HepG2 (cell line): Measurements from ENCODE around the gene TPX2. TPM values are rescaled to one million over a fixed set of nuclear protein-coding genes. Genes with fewer than 3 reads are reported as not detected.

Experiments used
- AGO2 ChIP-seq: fragments of 200-400 bp; formaldehyde crosslinking; optimal IDR thresholded peaks from 2 replicates; pipeline ENCODE3; 2017; ENCODE audit warnings: mild to moderate bottlenecking, low read depth, low read length, moderate library complexity
- DNMT1 ChIP-seq: sonication (generic); formaldehyde crosslinking; IDR thresholded peaks from 2 replicates; pipeline ENCODE4 v1.5.1; 2020; ENCODE audit warnings: mild to moderate bottlenecking, missing genetic modification reagents
- ESRRA ChIP-seq: sonication (generic); formaldehyde crosslinking; IDR thresholded peaks from 2 replicates; pipeline ENCODE4 v1.5.1; 2020; ENCODE audit warnings: mild to moderate bottlenecking, low read depth, missing genetic modification reagents
- SMC3 ChIP-seq: IDR thresholded peaks from 2 replicates; pipeline ENCODE4 v1.6.1; 2011; ENCODE audit warnings: low read length, improper control_type of control experiment
- SOX6 ChIP-seq, 2 experiments: fragments of 450-650 bp in 1 of 2; sonication (generic) in 1 of 2; formaldehyde crosslinking in 1 of 2; IDR thresholded peaks; 2 replicates each; pipeline versions ENCODE4 v1.4.0 to v1.6.1; 2017 to 2020; ENCODE audit warnings: antibody characterized with exemption in 1 of 2, mild to moderate bottlenecking in 1 of 2, missing genetic modification reagents in 1 of 2
- ZC3H13 ChIP-seq: sonication (generic); formaldehyde crosslinking; IDR thresholded peaks from 2 replicates; pipeline ENCODE4 v1.8.1; 2023; ENCODE audit warnings: mild to moderate bottlenecking, missing genetic modification reagents, moderate library complexity
- ZNF121 ChIP-seq: sonication (generic); formaldehyde crosslinking; IDR thresholded peaks from 2 replicates; pipeline ENCODE4 v1.5.0; 2020; ENCODE audit warnings: mild to moderate bottlenecking, missing genetic modification reagents
- ZNF207 ChIP-seq: fragments of 450-650 bp; IDR thresholded peaks from 2 replicates; pipeline ENCODE4 v1.6.1; 2016; ENCODE audit warnings: antibody characterized with exemption, borderline replicate concordance
- ZNF263 ChIP-seq: sonication (generic); formaldehyde crosslinking; IDR thresholded peaks from 2 replicates; pipeline ENCODE4 v1.4.0; 2020; ENCODE audit warnings: missing genetic modification reagents
- ZNF724P ChIP-seq: sonication (generic); formaldehyde crosslinking; IDR thresholded peaks from 2 replicates; pipeline ENCODE4 v1.8.0; 2022; ENCODE audit warnings: missing genetic modification reagents, borderline replicate concordance
- ZSCAN9 ChIP-seq: IDR thresholded peaks from 2 replicates; pipeline ENCODE4 v1.6.1; 2016; ENCODE audit warnings: borderline replicate concordance
- polyA plus RNA-seq, 8 experiments: library from polyadenylated mRNA; depleted of rRNA in 3 of 8; stranded (reverse) in 7 of 8; unstranded in 1 of 8; fragments of >200 nt; fragmentation: Illumina TruSeq in 4 of 8; extraction: Trizol in 4 of 8; gene quantifications; 2 replicates each; pipeline versions ENCODE4 v1.2.1 to v1.2.3, GENCODE V29; 2011 to 2016; ENCODE audit warnings: low read depth in 4 of 8, missing spikeins in 1 of 8, mixed read lengths in 1 of 8; ENCODE audit not compliant: insufficient read depth in 1 of 8
- total RNA-seq, 5 experiments: library from RNA; depleted of rRNA; stranded (reverse); fragments of >200 nt; fragmentation: Illumina TruSeq; extraction: Trizol; gene quantifications; 2 replicates each; pipeline ENCODE4 v1.2.3, GENCODE V29; 2016; ENCODE audit warnings: low read depth in 1 of 5
- TF ChIP-seq, protein P1 (sequence below), 2 experiments: sonication (generic) in 1 of 2; formaldehyde crosslinking in 1 of 2; IDR thresholded peaks; 2 replicates each; pipeline versions ENCODE4 v1.6.1 to v1.9.0; 2014 to 2022; ENCODE audit warnings: antibody characterized with exemption in 1 of 2, borderline replicate concordance in 1 of 2, inconsistent platforms in 1 of 2, low read depth in 1 of 2, missing genetic modification reagents in 1 of 2
- TF ChIP-seq, protein P2 (sequence below): sonication (generic); formaldehyde crosslinking; IDR thresholded peaks from 2 replicates; pipeline ENCODE4 v1.8.1; 2023; ENCODE audit warnings: mild to moderate bottlenecking, moderate library complexity, missing genetic modification reagents
- TF ChIP-seq, protein P3 (sequence below): sonication (generic); formaldehyde crosslinking; IDR thresholded peaks from 2 replicates; pipeline ENCODE4 v1.4.0; 2020; ENCODE audit warnings: missing genetic modification reagents, mild to moderate bottlenecking, borderline replicate concordance
- TF ChIP-seq, protein P4 (sequence below): IDR thresholded peaks from 2 replicates; pipeline ENCODE4 v1.6.1; 2018; ENCODE audit warnings: missing genetic modification reagents, mild to moderate bottlenecking, missing compliant biosample characterization
- TF ChIP-seq, protein P5 (sequence below): IDR thresholded peaks from 2 replicates; pipeline ENCODE4 v1.6.1; 2016; ENCODE audit warnings: mild to moderate bottlenecking

The TPX2 gene
- total and polyA plus RNA-seq, 2 of the 13 experiments (the other 11 are each of a cell fraction or from before 2014, with no cell fraction given): 34.3 to 124 TPM

DNA sequence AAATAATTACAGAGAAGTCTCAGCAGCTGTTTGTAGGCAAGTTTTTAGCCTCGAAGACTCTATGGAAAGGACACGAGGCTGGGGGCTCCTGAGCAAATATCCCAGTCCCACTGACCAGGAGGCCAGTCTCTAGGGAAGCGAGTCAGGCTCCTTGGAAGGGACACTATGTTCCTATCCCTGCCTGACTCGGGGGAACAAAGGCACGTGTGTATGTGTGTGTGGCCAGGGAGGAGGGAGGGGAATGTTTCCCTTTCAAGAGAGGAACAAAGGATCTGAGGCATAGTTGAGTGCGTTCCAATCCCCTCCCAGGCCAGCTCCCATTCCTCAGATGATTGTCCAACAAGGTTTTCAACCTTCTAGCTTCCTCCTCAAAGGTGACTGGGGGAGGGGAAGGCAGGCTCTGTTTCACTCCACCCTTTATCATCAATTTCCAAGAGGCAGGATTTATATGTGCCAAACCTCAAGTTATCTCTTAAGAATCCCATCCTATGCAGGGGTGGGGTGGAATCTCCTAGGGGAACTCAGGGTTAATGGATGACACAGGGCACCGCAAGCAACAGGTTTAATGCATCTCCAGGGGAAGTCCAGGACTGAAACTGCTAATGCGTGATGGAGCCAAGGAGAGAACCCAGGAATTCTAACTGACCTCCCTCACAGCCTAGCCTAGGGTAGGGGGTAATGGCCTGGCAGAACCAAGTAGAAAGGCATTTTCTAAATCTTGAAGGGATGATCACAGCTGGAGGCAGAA is 26.4 kb upstream of the TPX2 start (continued):
- TF ChIP-seq, protein P1, sequence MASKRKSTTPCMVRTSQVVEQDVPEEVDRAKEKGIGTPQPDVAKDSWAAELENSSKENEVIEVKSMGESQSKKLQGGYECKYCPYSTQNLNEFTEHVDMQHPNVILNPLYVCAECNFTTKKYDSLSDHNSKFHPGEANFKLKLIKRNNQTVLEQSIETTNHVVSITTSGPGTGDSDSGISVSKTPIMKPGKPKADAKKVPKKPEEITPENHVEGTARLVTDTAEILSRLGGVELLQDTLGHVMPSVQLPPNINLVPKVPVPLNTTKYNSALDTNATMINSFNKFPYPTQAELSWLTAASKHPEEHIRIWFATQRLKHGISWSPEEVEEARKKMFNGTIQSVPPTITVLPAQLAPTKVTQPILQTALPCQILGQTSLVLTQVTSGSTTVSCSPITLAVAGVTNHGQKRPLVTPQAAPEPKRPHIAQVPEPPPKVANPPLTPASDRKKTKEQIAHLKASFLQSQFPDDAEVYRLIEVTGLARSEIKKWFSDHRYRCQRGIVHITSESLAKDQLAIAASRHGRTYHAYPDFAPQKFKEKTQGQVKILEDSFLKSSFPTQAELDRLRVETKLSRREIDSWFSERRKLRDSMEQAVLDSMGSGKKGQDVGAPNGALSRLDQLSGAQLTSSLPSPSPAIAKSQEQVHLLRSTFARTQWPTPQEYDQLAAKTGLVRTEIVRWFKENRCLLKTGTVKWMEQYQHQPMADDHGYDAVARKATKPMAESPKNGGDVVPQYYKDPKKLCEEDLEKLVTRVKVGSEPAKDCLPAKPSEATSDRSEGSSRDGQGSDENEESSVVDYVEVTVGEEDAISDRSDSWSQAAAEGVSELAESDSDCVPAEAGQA (IDR thresholded peaks at IDR 0.05; ENCODE audit: low read depth): no peak
- TF ChIP-seq, protein P1 (CRISPR knock-in tag; IDR thresholded peaks at IDR 0.05; ENCODE audit: borderline replicate concordance): no peak
- peak; percentile 29; the same call in 1 of the 2 replicates for TF ChIP-seq ZC3H13 (CRISPR knock-in tag)
- TF ChIP-seq, protein P2, sequence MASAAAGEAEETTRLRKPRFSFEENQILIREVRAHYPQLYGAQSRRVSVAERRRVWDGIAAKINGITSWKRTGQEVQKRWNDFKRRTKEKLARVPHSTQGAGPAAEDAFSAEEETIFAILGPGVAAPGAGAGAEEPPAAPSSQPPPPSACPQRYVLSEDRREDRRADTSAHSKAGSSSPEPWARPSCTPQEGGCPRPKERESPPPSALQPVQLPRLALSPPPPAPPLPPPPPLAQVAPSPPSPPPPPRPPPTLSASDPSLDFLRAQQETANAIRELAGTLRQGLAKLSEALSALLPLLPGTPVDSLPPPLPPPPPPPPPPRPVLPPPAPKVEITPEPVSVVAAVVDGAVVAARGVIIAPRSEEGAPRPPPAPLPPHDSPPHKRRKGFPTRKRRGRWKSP (CRISPR knock-in tag): peak; percentile 26; the same call in 1 of the 2 replicates
- TF ChIP-seq, protein P3, sequence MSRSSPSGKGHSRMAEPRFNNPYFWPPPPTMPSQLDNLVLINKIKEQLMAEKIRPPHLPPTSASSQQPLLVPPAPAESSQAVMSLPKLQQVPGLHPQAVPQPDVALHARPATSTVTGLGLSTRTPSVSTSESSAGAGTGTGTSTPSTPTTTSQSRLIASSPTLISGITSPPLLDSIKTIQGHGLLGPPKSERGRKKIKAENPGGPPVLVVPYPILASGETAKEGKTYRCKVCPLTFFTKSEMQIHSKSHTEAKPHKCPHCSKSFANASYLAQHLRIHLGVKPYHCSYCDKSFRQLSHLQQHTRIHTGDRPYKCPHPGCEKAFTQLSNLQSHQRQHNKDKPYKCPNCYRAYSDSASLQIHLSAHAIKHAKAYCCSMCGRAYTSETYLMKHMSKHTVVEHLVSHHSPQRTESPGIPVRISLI: 0 out of 2 replicates have a peak, but pooled peaks have one; percentile 14
- TF ChIP-seq AGO2: no peak
- TF ChIP-seq SMC3: 0 out of 2 replicates have a peak, but pooled peaks have one; percentile 20
- TF ChIP-seq, protein P4, sequence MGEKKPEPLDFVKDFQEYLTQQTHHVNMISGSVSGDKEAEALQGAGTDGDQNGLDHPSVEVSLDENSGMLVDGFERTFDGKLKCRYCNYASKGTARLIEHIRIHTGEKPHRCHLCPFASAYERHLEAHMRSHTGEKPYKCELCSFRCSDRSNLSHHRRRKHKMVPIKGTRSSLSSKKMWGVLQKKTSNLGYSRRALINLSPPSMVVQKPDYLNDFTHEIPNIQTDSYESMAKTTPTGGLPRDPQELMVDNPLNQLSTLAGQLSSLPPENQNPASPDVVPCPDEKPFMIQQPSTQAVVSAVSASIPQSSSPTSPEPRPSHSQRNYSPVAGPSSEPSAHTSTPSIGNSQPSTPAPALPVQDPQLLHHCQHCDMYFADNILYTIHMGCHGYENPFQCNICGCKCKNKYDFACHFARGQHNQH (CRISPR knock-in tag): peak; percentile 77; the same call in 1 of the 2 replicates
- no peak for TF ChIP-seq ZNF207
- TF ChIP-seq ESRRA: 0 out of 2 replicates have a peak, but pooled peaks have one; percentile 34
- TF ChIP-seq, protein P5, sequence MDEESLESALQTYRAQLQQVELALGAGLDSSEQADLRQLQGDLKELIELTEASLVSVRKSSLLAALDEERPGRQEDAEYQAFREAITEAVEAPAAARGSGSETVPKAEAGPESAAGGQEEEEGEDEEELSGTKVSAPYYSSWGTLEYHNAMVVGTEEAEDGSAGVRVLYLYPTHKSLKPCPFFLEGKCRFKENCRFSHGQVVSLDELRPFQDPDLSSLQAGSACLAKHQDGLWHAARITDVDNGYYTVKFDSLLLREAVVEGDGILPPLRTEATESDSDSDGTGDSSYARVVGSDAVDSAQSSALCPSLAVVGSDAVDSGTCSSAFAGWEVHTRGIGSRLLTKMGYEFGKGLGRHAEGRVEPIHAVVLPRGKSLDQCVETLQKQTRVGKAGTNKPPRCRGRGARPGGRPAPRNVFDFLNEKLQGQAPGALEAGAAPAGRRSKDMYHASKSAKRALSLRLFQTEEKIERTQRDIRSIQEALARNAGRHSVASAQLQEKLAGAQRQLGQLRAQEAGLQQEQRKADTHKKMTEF: peak; percentile 71; the same call in 1 of the 2 replicates
- 0 out of 2 replicates have a peak, but pooled peaks have one; percentile 46 for TF ChIP-seq ZSCAN9 (CRISPR knock-in tag)
- TF ChIP-seq SOX6 (IDR thresholded peaks at IDR 0.05): no peak
- TF ChIP-seq SOX6 (CRISPR knock-in tag; IDR thresholded peaks at IDR 0.05): peak; percentile 97
- TF ChIP-seq ZNF121 (CRISPR knock-in tag): 0 out of 2 replicates have a peak, but pooled peaks have one; percentile 17
- 0 out of 2 replicates have a peak, but pooled peaks have one; percentile 49 for TF ChIP-seq ZNF724P (CRISPR knock-in tag)
- peak; percentile 78 for TF ChIP-seq ZNF263 (CRISPR knock-in tag)
- no peak for TF ChIP-seq DNMT1 (CRISPR knock-in tag)
